ENCODE data around the gene MSL3. TPM values are rescaled to one million over a fixed set of nuclear protein-coding genes. Genes with fewer than 3 reads are reported as not detected.

Gene MSL3
- total and polyA plus RNA-seq, 2 experiments from 2014 or later, result 15.4 to 16.4 TPM

GRCh38 chrX:11770320-11770719 lies 12.3 kb downstream of the MSL3 start:
- H3K36me3 ChIP-seq, result peaks cover 4% of the 10 kb centered on the region
- no peaks in the 10 kb centered on the region for H3K27me3 ChIP-seq
- no peaks in the 10 kb centered on the region for H3K4me1 ChIP-seq (ENCODE audit: low read depth)
- no peak overlapping the region for H3K27ac ChIP-seq
- no peaks in the 10 kb centered on the region for H3K9me3 ChIP-seq (ENCODE audit: low read depth)
- peak; percentile 56 to 71 for DNase-seq (ENCODE audit: low read depth in 1 of 2, low spot score in 1 of 2)
- TF ChIP-seq, protein P1, sequence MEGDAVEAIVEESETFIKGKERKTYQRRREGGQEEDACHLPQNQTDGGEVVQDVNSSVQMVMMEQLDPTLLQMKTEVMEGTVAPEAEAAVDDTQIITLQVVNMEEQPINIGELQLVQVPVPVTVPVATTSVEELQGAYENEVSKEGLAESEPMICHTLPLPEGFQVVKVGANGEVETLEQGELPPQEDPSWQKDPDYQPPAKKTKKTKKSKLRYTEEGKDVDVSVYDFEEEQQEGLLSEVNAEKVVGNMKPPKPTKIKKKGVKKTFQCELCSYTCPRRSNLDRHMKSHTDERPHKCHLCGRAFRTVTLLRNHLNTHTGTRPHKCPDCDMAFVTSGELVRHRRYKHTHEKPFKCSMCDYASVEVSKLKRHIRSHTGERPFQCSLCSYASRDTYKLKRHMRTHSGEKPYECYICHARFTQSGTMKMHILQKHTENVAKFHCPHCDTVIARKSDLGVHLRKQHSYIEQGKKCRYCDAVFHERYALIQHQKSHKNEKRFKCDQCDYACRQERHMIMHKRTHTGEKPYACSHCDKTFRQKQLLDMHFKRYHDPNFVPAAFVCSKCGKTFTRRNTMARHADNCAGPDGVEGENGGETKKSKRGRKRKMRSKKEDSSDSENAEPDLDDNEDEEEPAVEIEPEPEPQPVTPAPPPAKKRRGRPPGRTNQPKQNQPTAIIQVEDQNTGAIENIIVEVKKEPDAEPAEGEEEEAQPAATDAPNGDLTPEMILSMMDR (IDR thresholded peaks at IDR 0.05; ENCODE audit: low read depth, low read length), result peak; percentile 71
- H3K4me3 ChIP-seq, result no peak overlapping the region

DNA sequence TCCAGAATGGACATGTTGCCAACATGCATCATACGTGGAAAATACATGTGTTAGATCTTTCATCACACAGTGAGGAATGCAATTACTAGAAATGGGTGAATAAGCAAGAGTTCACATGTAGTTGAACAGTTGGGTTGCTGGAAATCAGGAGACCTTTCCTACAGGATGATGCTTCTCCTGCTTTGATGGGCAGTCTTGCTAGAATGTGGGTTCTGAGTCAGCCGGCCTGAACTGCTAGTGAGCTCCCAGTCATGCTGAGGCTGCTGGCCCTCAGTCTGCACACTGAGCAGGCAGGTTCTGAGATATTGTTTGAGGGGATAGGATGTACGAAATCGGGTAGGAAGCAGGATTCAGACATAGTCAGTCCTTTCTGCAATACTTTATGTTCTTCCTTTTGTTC lies 20.2 kb downstream of the MSL3 start:
- H3K4me1 ChIP-seq (ENCODE audit: low read depth), result no peaks in the 10 kb centered on the region
- TF ChIP-seq, protein P1 (IDR thresholded peaks at IDR 0.05; ENCODE audit: low read depth, low read length), result no peak
- H3K27me3 ChIP-seq, result no peaks in the 10 kb centered on the region
- H3K4me3 ChIP-seq, result no peak overlapping the region
- H3K36me3 ChIP-seq, result no peaks in the 10 kb centered on the region
- H3K9me3 ChIP-seq (ENCODE audit: low read depth), result no peaks in the 10 kb centered on the region
- H3K27ac ChIP-seq, result no peak overlapping the region
- DNase-seq (ENCODE audit: low read depth in 1 of 2, low spot score in 1 of 2), result no peak

DNA sequence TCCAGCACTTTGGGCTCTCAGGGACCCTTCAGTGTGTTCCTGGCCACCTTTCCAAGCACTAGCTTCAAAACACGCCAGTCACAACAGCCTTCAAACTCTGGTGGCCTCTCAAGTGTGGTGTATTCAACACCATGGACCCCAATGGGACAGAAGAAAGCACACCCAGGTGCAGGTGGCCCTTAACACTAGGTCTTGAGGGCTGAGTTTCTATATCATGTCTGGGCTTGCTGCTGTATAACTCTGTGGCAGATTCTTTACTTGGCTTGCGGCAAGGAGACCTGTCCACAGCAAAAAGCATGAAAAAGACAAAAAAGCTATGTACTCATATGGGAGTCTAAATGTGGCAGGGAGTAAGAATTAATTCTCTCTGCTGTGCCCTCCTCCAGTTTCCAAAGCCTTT lies 23.1 kb downstream of the MSL3 start:
- Histone ChIP-seq H3K4me1 (ENCODE audit: low read depth) (no peaks in the 10 kb centered on the region), H3K36me3 (no peaks in the 10 kb centered on the region), H3K9me3 (ENCODE audit: low read depth) (no peaks in the 10 kb centered on the region), H3K27ac (no peak overlapping the region), H3K27me3 (no peaks in the 10 kb centered on the region), H3K4me3 (no peak overlapping the region)
- no peak for DNase-seq (ENCODE audit: low read depth in 1 of 2, low spot score in 1 of 2)
- TF ChIP-seq, protein P1 (IDR thresholded peaks at IDR 0.05; ENCODE audit: low read depth, low read length), result no peak

GRCh38 chrX:11781734-11782370 lies 23.8 kb downstream of the MSL3 start:
- H3K9me3 ChIP-seq (ENCODE audit: low read depth), result no peaks in the 10 kb centered on the region
- DNase-seq (ENCODE audit: low read depth in 1 of 2, low spot score in 1 of 2), result no peak
- H3K27ac ChIP-seq, result no peak overlapping the region
- H3K4me3 ChIP-seq, result no peak overlapping the region
- TF ChIP-seq, protein P1 (IDR thresholded peaks at IDR 0.05; ENCODE audit: low read depth, low read length), result no peak
- no peaks in the 10 kb centered on the region for H3K36me3 ChIP-seq
- no peaks in the 10 kb centered on the region for H3K27me3 ChIP-seq
- H3K4me1 ChIP-seq (ENCODE audit: low read depth), result no peaks in the 10 kb centered on the region

GRCh38 chrX:11784543-11784942 lies 26.5 kb downstream of the MSL3 start:
- H3K36me3 ChIP-seq, result no peaks in the 10 kb centered on the region
- DNase-seq (ENCODE audit: low read depth in 1 of 2, low spot score in 1 of 2), result no peak
- H3K27ac ChIP-seq, result no peak overlapping the region
- H3K27me3 ChIP-seq, result no peaks in the 10 kb centered on the region
- no peaks in the 10 kb centered on the region for H3K9me3 ChIP-seq (ENCODE audit: low read depth)
- H3K4me1 ChIP-seq (ENCODE audit: low read depth), result no peaks in the 10 kb centered on the region
- TF ChIP-seq, protein P1 (IDR thresholded peaks at IDR 0.05; ENCODE audit: low read depth, low read length), result no peak
- H3K4me3 ChIP-seq, result no peak overlapping the region
